ENCODE results near the gene ITGA7. TPM values are rescaled to one million over a fixed set of nuclear protein-coding genes. Genes with fewer than 3 reads are reported as not detected.

Gene ITGA7
- polyA plus RNA-seq, 1 donor, result 35.2 TPM

GRCh38 chr12:55734595-55734994 is 26.9 kb upstream of the ITGA7 start:
- DNase-seq, result no peak

GRCh38 chr12:55733858-55734257 is 26.2 kb upstream of the ITGA7 start:
- no peak for DNase-seq

GRCh38 chr12:55733021-55733555 is 25.4 kb upstream of the ITGA7 start:
- no peak for DNase-seq

GRCh38 chr12:55732288-55732687 is 24.6 kb upstream of the ITGA7 start:
- DNase-seq, result no peak

GRCh38 chr12:55729819-55730818 is 22.4 kb upstream of the ITGA7 start:
- no peak for DNase-seq

- DNase-seq, result peak; percentile 88
Measured at GRCh38 chr12:55728939-55729818, 21.5 kb upstream of the ITGA7 start, which contains the start of gene CD63. Gene CD63 (minus strand): TSS chr12:55729009. CDS start chr12:55728341, 668 bp downstream.

GRCh38 chr12:55728186-55728938 is 20.7 kb upstream of the ITGA7 start:
- no peak for DNase-seq

- no peak for DNase-seq
Measured at GRCh38 chr12:55727643-55728185, 20.0 kb upstream of the ITGA7 start.

- DNase-seq, result no peak
Measured at GRCh38 chr12:55726971-55727370, 19.3 kb upstream of the ITGA7 start.

GRCh38 chr12:55725556-55725955 is 17.9 kb upstream of the ITGA7 start:
- no peak for DNase-seq

- no peak for DNase-seq
Measured at GRCh38 chr12:55724940-55725309, 17.2 kb upstream of the ITGA7 start.

- no peak for DNase-seq
Measured at GRCh38 chr12:55724226-55724939, 16.7 kb upstream of the ITGA7 start.

- DNase-seq, result no peak
Measured at GRCh38 chr12:55723516-55724225, 16.0 kb upstream of the ITGA7 start.

GRCh38 chr12:55722948-55723347 is 15.2 kb upstream of the ITGA7 start:
- DNase-seq, result no peak

GRCh38 chr12:55721601-55722213 is 14.0 kb upstream of the ITGA7 start:
- DNase-seq, result no peak

- no peak for DNase-seq
Measured at GRCh38 chr12:55720894-55721444, 13.3 kb upstream of the ITGA7 start.

- DNase-seq, result no peak
Measured at GRCh38 chr12:55720071-55720564, 12.4 kb upstream of the ITGA7 start, which contains the start of gene RDH5. Gene RDH5 (plus strand): TSS chr12:55720393. CDS start chr12:55721185, 792 bp downstream.

GRCh38 chr12:55719371-55719770 is 11.7 kb upstream of the ITGA7 start:
- DNase-seq, result no peak
